ENCODE measurements around the gene POTEE.
"Not testable (repeated sequence)": the region's sequence is repeated elsewhere in the genome, so short reads cannot be mapped to it uniquely, and the experiment has no call there.

POTEE gene

GRCh38 chr2:131209030-131209772, at the start of gene POTEE:
POTEE (plus strand) TSS chr2:131209536; CDS start chr2:131218403, 8,867 bp downstream.
- not testable (repeated sequence) for DNase-seq (ENCODE audit: low read depth in 3 of 3, low spot score in 1 of 3)

- DNase-seq (ENCODE audit: low read depth in 3 of 3, low spot score in 1 of 3): not testable (repeated sequence)
Observed at GRCh38 chr2:131165562-131165961, 43.8 kb upstream of the POTEE start.

GRCh38 chr2:131168538-131168937, 40.8 kb upstream of the POTEE start:
- DNase-seq (ENCODE audit: low read depth in 3 of 3, low spot score in 1 of 3): no peak

- DNase-seq (ENCODE audit: low read depth in 3 of 3, low spot score in 1 of 3): not testable (repeated sequence)
Observed at GRCh38 chr2:131178050-131178449, 31.3 kb upstream of the POTEE start.

- not testable (repeated sequence) for DNase-seq (ENCODE audit: low read depth in 3 of 3, low spot score in 1 of 3)
Observed at GRCh38 chr2:131178721-131179418, 30.5 kb upstream of the POTEE start.

GRCh38 chr2:131181451-131181850, 27.9 kb upstream of the POTEE start:
- not testable (repeated sequence) for DNase-seq (ENCODE audit: low read depth in 3 of 3, low spot score in 1 of 3)

- DNase-seq (ENCODE audit: low read depth in 3 of 3, low spot score in 1 of 3): not testable (repeated sequence)
Observed at GRCh38 chr2:131193421-131193820, 15.9 kb upstream of the POTEE start.

- not testable (repeated sequence) for DNase-seq (ENCODE audit: low read depth in 3 of 3, low spot score in 1 of 3)
Observed at GRCh38 chr2:131196186-131196585, 13.2 kb upstream of the POTEE start.

- DNase-seq (ENCODE audit: low read depth in 3 of 3, low spot score in 1 of 3): no peak
Observed at GRCh38 chr2:131201098-131201497, 8.2 kb upstream of the POTEE start.

- DNase-seq (ENCODE audit: low read depth in 3 of 3, low spot score in 1 of 3): not testable (repeated sequence)
Observed at GRCh38 chr2:131207839-131208238, 1.5 kb upstream of the POTEE start.

GRCh38 chr2:131209773-131210104, 403 bp downstream of the POTEE start:
- not testable (repeated sequence) for DNase-seq (ENCODE audit: low read depth in 3 of 3, low spot score in 1 of 3)

GRCh38 chr2:131210434-131211211, 1.3 kb downstream of the POTEE start:
- DNase-seq (ENCODE audit: low read depth in 3 of 3, low spot score in 1 of 3): not testable (repeated sequence)

GRCh38 chr2:131217238-131217986, 8.1 kb downstream of the POTEE start:
- DNase-seq (ENCODE audit: low read depth in 3 of 3, low spot score in 1 of 3): not testable (repeated sequence)

- not testable (repeated sequence) for DNase-seq (ENCODE audit: low read depth in 3 of 3, low spot score in 1 of 3)
Observed at GRCh38 chr2:131235543-131236449, 26.5 kb downstream of the POTEE start.

Data from stimulated activated CD4-positive, alpha-beta T cell treated with anti-CD3 and anti-CD28 coated beads, TNF-alpha, amount 100 ng/mL, for 1 hour (primary cell).